Activated CD8-positive, alpha-beta memory T cell treated with anti-CD3 and anti-CD28 coated beads, Interleukin-2, amount 50 U/mL, for 24 hours (primary cell): ENCODE measurements around the gene PLGRKT.
"Not testable (repeated sequence)": the region's sequence is repeated elsewhere in the genome, so short reads cannot be mapped to it uniquely, and the experiment has no call there.

ENCODE experiments used
- DNase-seq: peaks from one replicate; pipeline ENCODE4 v3.0.0-alpha.2; 2020; ENCODE audit errors: extremely low read depth

PLGRKT gene, protein sequence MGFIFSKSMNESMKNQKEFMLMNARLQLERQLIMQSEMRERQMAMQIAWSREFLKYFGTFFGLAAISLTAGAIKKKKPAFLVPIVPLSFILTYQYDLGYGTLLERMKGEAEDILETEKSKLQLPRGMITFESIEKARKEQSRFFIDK

GRCh38 chr9:5437254-5438216 is at the start of gene PLGRKT:
Gene PLGRKT (minus strand): TSS chr9:5437925. CDS start chr9:5431977, 5,948 bp downstream.
- peak; percentile 82 for DNase-seq

- DNase-seq = no peak
These were observed 49.3 kb upstream of the PLGRKT start for GRCh38 chr9:5486988-5487387.

DNA sequence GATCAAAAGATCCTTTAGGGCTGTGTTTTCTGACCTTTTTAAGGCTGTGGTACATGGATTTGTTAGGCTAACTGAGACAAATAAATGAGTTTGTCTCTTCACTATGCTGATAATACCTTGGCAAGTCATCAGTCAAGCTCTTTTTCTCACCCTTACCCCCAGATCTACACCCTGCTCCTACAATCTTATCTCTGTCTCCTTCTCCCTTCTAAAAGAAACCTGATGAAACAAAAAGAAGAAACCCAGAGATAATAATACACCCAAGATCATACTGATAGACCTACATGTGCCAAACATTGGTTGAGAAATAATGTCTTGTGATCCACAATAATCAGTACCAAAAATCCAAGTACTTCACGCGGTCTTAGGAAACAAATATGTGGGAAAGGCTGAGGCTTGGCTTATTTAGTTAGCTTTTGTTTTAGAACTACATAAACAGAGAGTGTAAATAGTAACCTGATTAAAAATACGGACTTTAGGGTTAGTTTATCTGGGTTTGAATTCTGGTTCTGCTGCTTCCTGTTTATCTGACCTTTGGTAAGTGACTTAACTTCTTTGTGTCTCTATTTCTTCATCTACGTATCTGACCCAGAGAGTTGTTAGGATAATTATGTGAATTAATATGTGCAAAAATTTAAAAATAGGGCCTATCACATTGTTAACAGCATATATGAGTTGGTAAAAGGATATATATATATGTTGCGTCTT is 47.8 kb upstream of the PLGRKT start:
- DNase-seq = no peak

GRCh38 chr9:5483306-5483705 is 45.6 kb upstream of the PLGRKT start:
- DNase-seq = no peak

DNA sequence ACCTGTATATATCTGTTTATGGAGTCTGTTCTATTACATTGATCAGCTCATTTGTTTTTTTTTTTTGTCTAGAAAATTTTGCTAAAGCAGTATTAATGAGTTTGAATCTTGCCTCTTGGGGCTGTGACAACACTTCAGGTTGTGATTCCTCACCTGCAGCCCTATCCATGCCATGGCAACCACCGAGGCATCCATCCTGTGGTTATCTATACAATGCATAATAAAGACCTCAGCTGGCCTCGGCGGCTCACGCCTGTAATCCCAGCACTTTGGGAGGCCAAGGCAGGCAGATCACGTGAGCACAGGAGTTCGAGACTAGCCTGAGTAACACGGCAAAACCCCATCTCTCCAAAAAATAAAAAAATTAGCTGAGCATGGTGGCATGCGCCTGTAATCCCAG is 44.5 kb upstream of the PLGRKT start:
- DNase-seq = no peak

DNA sequence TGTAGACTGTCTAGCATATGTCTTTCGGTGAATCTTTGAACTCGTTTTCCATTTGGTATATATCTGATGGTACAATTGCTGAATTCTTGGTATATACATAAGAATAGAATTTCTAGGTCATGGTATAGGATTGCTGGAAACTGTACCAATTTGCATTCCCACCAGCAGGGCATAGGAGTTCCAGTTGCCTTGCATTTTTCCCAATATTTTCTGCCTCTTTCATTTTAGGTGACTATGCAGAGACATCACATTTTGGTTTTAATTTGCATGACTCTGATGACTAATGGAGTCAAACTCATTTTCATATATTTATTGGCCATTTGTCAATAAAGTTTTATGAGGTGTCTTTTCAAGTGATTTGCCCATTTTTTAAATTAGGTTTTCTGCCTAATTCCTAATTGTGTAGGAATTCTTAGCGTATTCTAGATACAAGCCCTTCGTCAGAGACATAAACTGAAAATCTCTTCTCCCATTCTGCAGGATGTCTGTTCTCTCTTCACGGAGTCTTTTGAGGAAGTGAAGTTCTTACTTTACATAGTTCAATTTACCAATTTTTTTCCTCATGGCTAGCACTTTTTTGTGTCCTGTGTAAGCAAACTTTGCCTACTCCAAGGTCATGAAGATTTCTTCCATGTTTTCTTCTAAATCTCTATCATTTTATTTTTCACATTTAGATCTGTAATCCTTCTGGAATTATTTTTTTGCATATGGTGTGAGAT is 43.8 kb upstream of the PLGRKT start:
- DNase-seq = no peak

- no peak for DNase-seq
These were observed 43.2 kb upstream of the PLGRKT start for GRCh38 chr9:5480919-5481318.

GRCh38 chr9:5479994-5480694 is 42.4 kb upstream of the PLGRKT start:
- no peak for DNase-seq

GRCh38 chr9:5478206-5478605 is 40.5 kb upstream of the PLGRKT start:
- no peak for DNase-seq

- DNase-seq = not testable (repeated sequence)
These were observed 37.9 kb upstream of the PLGRKT start for GRCh38 chr9:5475611-5476010.

DNA sequence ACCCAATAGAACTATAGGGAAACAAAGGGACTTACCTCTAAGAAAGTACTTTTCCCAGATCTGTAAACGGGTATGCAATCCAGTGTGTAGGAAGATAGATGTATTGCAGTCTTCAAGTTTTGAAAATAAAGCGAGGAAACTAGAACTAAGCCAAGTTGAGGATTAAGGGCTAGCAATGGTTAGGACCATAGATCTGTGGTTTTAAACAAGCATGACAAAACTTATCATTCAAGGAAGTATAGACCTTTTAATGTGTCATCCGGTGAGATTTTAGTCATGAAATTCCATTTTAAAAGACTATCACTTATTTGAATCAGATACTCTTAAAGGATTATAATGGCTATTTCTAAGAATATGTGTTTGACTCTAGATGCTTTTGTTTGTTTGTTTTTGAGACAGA is 33.1 kb upstream of the PLGRKT start:
- DNase-seq = no peak

- DNase-seq = no peak
These were observed 32.4 kb upstream of the PLGRKT start for GRCh38 chr9:5470122-5470521.

DNA sequence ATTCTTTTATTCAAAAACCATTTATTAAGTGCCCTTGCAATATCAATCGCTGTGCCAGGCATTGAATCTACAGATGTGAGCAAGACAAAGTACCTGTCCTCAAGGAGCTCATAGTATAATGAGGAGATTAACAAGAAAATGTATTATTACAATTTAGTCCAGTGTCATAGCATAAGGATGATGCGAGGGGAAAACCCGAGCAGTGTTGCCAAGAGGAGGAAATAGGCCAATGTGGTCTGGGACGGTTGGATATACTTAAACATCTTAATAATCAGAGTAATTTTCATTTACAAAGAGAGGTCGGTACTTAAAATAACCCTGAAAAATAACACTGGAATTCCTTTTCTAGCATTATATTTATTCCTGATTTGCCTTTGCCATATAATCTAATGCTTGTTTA is 31.1 kb upstream of the PLGRKT start:
- no peak for DNase-seq

DNA sequence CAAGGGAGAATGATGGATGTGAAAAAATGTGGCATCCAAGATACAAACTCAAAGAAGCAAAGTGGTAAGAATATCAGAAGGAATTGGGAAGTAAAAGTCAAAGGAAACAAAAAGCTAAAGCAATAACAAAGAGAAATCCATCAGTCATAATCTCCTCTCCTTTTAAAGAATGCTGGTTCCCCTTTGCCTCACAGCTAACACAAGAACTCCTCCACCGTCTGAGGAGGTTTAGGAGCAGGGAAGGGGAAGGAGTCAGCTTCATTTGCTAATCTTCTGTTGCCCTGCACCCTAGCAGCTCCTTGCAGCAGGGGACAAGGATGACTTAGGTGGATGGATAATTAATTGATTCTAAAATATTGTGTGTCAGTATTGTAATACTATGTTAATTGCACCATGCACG is 29.0 kb upstream of the PLGRKT start:
- DNase-seq = no peak

DNA sequence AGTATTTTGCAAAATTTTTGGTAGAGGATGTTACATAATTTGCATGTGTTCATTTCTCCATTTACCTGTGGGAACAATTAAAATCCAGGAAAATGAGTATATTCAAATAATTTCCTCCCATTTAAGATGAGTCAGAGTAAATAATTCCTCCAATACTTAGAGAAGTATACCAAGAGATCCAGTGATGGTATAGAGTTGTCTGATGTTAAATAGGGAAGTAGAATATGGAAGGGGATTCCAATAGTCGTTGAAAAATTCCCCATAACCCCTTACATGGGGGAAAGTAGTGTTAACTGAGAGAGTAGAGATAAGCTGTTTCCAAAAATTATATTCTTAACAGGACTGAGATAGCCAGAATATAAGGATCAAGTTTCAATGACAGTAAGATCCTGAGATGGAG is 28.3 kb upstream of the PLGRKT start:
- no peak for DNase-seq

GRCh38 chr9:5464831-5465330 is 27.2 kb upstream of the PLGRKT start:
- DNase-seq = not testable (repeated sequence)

DNA sequence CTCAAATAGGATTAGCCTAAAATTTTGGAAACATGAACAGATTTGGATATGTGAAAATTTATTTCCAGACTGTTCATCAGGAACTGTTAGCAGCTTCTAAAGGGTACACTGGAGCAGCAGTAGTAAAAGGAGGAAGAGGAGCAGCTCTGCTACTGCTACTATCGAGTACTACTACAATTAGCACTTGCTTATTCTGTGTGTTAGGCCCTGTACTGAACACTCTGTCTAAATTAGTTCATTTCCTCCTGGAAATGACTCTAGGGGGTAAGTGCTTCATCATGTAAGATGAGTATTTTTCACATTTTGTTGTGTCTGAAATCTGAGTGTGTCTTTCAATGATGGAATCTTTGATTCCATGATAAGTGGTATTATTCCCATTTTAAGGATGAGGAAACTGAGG is 22.4 kb upstream of the PLGRKT start:
- no peak for DNase-seq

GRCh38 chr9:5459289-5459829 is 21.6 kb upstream of the PLGRKT start:
- DNase-seq = no peak

DNA sequence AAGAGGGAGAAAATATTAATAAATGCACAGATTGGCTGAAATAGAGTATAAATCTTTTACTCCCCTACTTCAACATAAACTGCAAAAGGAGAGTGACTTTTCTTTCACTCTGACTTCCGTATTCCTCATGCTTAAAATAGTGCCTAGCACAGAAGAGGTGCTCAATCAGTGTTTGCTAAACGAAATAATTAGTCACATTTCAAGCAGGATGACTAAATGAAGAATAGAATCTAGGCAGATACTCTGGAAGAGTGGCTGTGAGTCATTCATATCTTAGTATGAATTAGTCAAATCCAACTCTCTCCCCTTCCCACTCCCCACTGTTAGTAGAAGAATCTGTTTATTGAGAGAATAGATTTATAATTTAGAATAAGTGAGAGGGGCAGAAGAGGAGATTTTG is 17.5 kb upstream of the PLGRKT start:
- no peak for DNase-seq

DNA sequence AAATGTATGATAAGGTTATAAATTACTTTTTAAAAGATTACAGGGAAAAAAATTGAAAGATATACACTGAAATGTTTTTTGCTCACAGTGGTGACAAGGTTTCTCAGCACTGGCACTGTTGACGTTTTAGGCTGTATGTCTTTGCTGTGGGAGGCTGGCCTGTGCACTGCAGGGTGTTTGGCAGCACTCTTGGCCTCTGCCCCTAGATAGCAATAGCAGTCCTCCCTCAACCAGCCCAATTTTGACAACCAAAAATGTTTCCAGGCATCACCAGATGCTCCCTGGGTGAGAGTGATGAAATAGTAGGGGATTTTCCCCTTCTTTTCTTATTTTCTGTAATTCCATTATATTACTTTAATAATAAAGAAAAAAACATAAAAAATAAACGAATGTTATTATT is 15.9 kb upstream of the PLGRKT start:
- no peak for DNase-seq

GRCh38 chr9:5453004-5453403 is 15.3 kb upstream of the PLGRKT start:
- DNase-seq = no peak
